Stimulated activated CD4-positive, alpha-beta T cell treated with anti-CD3 and anti-CD28 coated beads, Interleukin-4, amount 100 ng/mL, for 4 hours (primary cell): Measurements from ENCODE around the gene BCL2L11.

Experiments
- DNase-seq, 2 experiments: peaks; one replicate each; pipeline ENCODE4 v3.0.0-alpha.2; 2020

BCL2L11 gene

DNA sequence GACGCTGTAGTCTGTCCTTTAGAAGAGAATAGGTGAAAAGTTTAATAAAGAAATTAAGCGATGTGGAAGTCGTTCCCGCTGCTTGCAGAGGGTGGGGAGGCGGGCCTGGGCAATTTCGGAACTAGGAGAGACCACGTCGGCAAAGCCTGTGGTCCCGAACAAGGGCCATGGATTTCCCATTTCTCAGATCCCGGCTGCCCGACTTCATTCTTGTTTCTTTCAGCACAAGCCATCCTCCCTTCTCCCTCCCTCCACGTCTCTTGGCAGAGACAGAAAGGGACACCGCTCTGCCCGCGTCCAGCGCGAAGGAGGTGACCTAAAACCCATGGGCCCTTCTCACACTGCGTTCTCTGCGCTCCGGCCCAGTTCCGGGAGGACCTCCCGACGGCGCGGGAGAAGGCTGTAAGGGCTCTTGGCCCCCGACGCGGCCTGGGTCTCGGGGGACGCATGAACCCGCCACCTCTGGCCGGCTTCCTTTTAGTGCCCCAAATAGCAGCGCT lies 2.2 kb upstream of the BCL2L11 start:
- no peak for DNase-seq

DNA sequence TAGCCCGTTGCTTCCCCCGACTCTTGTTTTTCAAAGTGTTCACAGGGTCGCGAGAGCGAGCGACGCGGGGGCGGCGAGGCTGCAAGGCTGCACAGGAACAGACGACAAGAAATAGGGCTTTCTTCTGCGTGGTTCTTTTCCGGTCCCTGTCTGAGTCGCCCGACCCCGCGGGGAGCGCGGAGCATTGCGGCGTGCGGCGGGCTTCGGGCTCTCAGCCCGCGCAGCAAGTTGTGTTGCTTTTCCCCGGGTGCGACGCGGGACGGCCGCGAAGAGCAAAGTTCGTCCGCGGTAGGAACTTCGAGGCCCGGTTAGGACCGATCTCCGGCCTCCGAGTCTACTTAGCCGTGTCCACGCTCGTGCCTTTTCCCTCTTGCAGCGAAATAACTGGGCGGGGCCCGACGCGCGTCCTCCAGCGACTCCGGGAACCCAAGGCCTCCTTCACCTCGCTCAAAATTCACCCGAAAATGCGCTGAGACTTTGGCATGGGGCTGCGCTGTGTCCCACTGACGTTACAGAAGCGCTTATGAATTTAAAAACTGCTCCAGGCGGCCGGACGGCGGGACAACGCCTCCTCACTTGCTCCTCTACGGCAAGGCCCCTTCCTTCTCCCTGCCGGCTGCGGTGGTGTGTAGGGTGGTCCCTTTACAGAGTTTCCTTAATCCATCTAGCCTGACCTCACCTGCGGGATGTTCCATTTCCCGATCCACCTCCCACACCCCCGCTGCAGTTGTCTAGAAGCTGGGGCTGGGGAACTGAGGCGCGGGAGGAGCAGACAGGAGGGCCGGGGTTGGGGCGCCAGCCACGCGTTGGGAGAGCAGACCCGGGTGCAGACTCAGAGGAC lies 1.5 kb upstream of the BCL2L11 start:
- peak; percentile 36 to 43 for DNase-seq

DNA sequence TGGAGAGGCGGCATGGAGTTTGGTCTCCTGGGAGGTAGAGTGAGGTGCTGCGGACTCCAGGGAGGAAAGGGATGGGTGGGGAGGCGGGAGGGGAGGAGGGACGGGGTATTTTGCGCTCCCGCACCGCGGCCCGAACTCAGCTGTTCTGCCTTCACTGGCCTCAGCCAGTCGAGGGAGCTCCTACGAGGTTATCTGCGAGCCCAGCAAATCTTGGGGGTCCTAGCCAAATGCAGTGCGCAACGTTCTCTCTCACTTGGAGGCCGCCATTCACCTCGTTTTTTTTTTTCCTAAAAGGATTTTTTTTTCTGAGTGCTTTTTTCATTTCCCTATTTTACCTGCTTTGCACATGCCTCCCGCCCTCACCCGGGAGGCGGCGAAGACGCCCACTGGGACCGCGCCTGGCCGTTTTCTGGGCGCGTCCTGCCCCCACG lies 877 bp upstream of the BCL2L11 start:
- peak in 1 of 2 experiments; percentile 27 for DNase-seq

DNA sequence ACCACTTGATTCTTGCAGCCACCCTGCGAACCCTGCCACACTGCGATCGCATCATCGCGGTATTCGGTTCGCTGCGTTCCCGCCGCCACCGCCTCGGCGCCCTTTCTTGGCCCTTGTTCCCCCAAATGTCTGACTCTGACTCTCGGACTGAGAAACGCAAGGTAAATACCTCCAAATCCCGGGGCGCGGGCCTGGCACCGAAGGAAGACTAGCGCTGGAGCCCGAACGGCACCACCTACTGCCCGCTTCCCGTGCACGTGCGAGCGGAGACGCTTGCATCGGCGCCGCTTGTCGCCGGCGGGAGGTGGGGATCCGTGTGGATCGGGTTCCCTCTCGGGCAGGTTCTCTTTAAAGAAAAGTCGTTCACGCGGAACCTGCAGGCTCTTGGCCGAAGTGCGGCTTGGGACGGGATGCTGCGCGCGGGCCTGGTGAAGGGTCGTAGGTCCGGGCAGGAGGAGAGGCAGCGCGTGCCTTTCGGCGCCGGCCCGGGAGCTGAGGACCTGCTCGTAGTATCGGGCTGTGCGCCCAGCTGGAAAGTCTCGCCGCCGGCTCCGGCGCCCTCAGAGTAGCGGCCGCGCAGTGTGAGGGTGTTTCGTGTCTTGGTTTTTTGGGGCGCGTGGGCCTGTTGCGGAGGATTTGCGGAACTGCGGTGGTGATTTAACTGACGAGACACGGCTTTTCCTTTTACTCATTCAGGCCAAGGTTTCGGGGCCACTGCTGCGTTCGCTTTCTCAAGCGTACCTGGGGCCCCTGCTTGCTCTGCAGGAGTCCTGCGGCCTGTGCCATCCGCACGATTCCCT lies 514 bp downstream of the BCL2L11 start:
- peak; percentile 38 to 48 for DNase-seq

DNA sequence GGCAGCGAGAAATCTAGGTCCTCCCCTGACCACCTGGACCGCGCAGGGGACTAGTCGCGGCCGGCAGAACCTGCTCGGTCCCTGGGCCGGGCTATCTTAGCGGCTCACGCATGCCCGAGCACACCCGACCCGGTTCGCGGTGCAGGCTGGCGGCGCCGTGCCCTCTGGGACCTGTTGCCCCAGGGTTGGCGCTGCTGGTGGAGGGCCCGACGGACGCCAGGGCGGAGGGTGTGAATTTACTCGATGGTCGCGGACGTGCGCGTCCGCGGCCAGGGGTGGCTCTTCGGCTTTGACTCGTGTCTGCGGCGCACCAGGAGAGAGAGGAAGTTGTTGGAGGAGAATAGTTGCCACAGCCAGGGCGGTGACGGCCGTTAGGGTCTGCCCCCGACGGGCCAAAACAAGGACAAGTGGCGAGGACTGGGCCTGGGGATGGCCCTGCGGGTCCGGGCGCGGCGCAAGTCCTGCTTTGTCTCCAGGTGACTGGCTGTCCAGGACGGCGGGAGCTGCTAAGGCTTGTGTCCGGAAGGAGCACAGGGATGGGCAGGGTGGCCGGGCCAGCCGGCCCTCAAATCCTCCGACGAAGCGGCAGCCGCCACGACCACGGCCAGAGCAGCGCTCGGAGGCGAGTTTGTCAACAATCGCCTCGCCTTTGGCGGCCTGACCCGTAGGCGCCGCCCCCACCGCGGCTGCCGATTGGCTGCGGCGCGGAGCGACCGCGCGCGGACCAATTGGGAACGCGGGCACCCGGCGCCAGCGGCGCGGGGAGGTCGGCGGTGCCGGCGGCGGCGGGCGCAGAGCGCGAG lies 1.3 kb downstream of the BCL2L11 start:
- peak; percentile 72 to 77 for DNase-seq

DNA sequence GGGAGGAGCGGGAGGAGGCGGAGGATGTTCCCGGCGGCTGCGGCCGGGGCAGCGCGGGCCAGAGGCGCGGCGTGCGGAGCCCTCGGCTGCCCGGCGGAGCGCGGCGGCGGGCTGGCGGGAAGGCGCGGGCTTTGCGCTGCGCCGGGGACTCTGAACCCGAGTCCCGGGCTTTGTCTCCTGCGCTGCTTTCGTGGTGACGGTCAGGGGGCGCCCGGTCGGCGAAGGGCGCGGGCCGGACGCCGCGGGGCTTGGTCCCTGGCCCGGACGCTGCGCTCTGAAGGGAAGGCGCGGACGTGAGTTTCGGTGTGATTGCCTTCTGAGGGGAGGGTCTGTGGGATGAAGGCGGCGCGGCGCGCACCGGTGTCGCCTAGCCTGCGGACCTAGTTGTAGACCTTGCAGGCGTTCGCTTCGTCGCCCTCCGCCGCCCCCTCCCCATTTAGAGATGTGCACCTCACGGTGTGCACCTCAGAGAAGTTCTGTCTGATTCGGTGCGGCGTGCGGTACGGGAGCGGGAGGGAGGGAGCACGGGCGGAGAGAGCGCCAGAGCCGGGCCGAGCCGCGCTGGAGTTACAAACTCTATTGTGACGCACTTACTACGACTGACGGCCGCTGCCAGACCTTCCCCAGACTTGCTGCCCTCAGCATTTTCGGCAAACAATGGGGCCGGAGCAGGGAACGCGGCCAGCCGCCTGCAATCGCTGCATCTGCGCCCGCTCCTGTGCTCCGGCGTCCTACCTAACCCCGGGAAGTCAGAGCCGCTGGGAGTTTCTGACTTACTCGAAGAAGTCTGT lies 2.1 kb downstream of the BCL2L11 start:
- peak in 1 of 2 experiments; percentile 32 for DNase-seq

DNA sequence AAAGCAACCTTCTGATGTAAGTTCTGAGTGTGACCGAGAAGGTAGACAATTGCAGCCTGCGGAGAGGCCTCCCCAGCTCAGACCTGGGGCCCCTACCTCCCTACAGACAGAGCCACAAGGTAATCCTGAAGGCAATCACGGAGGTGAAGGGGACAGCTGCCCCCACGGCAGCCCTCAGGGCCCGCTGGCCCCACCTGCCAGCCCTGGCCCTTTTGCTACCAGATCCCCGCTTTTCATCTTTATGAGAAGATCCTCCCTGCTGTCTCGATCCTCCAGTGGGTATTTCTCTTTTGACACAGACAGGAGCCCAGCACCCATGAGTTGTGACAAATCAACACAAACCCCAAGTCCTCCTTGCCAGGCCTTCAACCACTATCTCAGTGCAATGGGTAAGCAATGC lies 3.0 kb downstream of the BCL2L11 start:
- no peak for DNase-seq

DNA sequence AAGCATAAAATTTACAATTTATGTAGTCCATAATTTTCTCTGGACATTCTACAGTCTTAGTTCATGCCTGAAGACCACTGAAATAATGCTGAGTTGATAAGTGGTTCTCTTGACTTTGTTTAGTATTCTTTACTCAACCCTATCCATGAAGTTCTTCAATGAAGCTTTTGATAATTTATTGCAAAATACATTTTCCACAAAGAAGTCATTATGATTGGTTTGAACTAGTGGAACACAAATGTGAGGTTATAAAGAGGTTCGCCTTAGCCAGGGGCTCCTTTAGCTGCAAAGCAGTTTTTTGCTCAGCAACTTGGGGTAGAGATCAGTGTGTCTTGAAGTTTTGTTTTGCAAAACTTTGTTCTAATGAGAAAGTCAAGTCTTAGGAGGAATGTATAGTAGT lies 5.9 kb downstream of the BCL2L11 start:
- DNase-seq, result no peak

DNA sequence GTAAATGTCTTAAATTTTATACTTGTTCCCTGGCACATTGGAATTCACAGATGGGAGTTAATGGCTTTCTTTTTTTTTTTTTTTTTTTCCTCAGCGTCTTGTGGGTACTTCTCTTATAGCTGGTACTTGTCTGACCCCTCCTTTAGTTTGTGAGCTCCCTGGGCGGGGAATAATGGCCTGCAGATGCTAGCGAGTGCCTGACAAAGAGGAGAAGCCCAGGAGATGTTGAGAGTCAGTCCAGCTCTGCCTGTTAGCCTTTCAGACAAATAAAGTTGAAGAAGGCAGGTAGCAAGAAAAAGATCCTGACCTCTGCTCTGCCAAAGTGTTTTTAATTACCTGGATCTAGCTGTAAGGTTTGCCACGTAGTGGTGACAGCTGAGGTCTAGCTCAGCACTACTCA lies 6.6 kb downstream of the BCL2L11 start:
- DNase-seq, result no peak

DNA sequence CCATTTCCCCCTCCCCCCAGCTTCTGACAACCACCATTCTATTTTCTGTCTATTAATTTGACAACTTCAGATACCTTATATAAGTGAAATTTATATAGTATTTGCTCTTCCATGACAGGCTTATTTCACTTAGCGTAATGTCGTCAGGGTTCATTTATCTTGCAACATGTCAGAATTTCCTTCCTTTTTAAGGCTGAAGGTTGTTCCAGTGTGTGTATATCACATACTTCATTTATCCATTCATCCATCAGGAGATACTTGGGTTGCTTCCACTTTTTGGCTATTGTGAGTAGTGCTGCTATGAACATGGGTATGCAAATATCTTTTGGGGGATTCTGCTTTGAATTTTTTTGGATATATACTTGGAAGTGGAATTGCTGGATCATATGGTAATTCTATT lies 7.4 kb downstream of the BCL2L11 start:
- no peak for DNase-seq

DNA sequence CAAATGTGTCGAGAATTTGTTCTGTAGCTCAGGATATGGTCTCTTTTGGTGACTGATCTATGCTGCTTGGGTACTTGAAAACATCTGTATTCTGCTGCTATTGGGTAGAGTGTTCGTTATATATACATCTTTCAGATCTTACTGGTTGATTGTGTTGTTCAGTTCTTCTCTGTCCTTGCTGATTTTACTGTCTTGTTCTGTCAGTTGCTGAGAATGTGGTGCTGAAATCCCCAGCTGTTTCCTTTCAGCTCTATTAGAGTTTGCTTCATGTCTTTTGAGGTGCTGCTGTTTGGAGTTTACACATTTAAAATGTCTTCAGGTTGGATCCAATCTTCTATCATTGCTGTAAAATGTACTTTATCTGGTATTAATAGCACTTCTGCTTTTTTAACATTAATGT lies 12.9 kb downstream of the BCL2L11 start:
- no peak for DNase-seq

DNA sequence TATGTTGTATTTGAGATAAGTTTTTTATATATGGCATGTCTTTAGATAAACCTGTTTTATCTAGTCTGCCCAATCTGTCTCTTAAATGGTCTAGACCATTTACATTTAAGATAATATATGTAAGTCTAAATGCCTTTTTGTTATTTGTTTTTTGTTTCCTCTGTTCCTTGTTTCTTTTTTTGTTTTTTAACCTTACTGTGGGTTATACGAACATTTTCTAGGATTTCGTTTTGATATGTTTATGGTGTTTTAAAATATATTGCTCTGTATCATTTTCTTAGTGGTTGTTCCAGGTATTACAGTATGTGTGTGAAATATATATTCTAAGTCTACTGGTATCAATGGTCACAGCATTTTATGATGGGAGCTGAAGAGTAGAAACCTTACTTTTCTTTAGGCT lies 13.3 kb downstream of the BCL2L11 start:
- no peak for DNase-seq

DNA sequence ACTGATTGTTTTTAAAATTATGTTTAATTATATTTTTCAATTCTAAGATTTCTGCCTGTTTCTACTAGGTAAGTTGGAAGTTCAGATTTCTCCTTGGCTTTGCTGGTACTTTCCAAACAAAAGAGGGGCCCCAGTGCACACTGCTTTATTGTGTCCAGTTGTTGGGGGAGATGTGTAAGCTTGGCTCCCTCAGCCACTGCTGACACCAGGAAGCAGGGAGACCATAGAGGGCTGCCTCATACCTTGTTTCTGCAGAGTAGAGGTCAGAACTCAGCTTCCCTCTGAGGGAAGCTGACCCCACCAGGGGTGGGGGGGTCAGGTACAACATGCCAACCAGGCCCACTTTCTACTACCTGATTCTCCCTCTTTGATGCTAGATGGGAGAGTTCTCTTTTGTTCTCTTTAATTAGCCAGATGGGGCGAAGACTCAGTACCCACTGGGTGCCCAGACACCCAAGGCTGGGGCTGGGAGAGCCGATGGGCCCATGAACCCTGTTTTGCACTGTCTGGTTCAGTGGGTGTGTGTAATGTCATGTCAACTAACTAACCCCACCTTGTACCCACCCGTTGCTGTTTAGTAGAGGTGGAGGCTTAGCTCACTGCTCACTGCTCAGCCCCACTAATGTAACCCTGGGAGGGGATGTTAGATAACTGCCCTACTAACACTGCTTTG lies 14.7 kb downstream of the BCL2L11 start:
- no peak for DNase-seq

DNA sequence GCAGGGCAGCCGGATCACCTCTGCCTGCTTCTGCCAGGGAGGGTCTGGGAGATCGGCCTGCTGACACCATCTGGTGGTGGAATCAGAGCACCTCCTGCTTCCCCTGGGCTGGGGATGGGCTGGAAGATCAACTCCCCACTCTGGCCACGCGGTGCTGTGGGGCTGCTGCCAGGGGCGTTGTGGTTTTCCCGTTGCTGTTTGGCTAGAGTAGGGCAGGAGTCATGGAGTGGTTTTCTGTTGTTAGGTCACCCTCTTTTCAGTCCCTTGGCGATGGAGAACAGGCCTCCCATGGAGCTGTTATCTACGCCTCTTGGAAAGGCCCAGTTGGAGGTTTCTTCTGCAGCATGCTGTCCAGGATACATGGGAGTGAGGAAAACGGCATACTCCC lies 15.2 kb downstream of the BCL2L11 start:
- DNase-seq, result no peak

DNA sequence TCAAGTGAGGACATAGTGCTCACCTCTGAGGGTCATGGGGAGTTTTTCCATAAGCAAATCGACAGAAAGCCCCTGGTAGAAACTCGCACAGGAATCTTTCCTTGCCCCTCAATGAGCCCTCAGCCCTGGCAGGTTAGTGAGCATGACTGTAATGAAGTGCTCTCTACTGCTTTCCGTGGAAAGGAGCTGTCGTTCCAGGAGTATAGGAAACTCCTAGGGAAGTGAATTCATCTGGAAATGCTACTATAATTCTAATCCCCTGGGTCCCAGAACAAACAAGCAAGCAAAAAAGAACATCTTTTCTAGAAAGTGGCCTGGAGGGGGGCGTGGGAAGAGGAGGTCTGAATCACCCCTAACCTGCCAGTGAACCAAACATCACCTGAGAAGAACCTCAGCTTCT lies 18.1 kb downstream of the BCL2L11 start:
- DNase-seq, result no peak

DNA sequence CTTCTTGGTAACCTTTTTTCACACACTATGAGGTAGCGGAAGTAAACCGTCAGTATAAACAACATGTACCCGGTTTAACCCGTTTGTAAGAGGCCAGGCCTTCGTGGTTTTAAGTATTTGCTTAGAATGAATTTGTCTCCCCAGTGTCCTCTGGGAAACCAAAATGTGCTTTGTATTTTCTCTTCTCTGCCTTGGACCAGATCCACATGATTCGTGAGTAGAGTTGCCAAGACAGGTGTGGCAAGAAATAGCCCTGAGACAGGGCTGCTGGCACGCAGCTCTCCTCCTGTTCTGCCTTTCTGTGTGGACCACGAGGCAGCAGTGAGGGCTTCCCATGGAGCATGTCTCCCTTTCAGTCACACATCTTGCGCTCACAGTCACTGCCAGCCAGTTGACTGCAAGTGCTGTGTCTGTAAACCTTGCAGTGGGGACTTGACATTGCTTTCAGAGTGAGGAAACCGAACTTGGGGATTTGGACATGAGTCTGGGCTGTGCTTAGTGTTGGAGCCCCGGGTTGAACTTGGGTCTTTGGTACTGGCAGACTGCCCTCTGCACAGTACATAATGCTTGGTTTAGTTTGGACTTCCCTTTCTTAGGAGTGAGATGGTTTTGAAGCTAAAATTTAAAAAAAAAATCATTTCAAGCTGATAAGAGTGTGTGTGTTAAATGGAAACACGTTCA lies 19.1 kb downstream of the BCL2L11 start:
- DNase-seq, result no peak

DNA sequence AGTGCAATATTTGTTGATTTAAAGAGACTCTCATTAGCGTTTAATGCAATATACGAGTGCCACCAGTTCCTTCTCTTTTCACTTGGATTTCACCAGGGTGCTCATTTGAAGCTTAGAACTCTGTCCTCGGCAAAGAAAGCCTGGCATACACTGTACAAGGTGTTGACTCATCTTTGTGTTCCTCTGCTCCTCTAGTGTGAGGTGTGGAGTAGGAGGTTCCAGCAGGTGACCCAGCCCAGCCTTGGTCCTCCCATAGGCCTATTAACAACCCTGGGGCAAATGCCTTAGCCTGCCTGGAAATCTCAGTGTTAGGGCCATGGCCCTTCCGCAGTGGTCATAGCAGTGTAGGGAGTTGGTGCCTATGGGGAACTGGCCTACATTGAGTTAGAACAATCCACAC lies 20.1 kb downstream of the BCL2L11 start:
- no peak for DNase-seq

DNA sequence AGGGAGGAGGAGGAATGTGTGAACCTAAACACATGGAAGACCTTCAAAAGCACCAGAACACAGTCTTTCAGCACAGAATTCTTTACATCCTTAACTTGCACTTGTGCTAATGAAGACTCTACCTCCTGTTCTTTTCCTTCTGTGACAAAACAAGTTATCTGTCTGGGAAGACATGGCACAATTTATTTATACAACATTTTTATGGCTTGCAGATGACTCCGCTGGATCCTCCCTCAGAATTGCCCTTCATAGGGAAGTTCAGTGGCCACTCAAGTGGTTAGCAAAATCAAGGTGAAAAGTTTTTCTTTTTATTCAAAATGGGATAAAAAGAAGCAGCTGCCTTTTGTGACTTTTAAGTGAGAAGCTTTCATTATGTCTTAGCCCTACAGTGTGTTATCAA lies 21.4 kb downstream of the BCL2L11 start:
- DNase-seq, result no peak

DNA sequence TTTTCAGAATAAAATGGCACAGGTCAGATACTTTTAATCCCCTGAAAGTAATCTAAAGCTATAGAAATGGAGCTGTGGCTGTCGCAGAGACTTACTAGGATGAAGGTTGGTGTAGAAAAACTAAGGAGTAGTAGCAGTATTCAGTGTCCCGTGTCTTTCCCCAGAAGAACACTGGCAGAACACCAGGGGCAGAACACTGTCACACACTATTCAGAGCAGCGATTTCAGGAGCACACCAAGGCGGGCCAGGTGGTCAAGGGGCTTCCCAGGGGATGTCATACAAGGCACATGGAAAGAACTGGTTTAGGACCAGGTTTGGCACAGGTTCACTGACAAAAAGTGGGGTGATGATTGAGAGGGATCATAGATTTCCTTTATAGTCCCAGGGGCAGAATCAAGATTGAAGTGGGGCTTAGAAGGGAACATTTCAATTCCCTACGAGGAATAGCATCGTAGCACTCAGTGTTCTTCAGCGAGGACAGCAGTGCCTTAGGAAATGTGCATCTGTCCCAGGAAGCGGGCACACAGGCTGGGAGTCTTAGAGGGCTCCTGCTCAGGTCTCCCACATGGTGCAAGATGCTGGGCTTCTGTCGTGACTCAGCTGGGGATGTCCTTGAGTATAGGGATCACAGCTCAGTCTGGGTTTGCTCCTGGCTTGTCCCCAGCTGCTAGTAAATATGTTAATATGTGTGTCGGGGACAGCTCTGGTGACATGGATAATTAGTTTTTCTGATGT lies 22.6 kb downstream of the BCL2L11 start:
- no peak for DNase-seq

DNA sequence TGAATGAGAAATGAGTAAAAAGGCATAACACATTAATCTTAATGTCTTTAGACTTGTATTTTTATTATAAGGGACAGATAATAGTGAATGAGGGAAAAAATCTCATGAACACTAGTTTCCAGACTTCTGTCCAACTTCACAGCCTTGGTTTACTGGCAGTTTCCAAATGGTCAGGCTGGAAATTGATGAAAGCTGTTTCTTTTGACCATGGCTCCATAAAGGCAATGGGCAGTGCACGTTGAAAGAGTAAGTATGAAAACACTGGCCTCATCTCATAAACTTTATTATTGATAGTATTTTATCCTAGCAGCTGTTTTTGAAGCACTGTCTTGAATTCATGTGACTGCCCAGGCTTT lies 23.1 kb downstream of the BCL2L11 start:
- DNase-seq, result no peak
